A673 (cell line): Measurements from ENCODE around the gene SLC22A5. TPM values are rescaled to one million over a fixed set of nuclear protein-coding genes. Genes with fewer than 3 reads are reported as not detected.

Experiments
- BruUV-seq: library from RNA; stranded (reverse); fragments of 400-500 nt; replicated peaks from 2 replicates; lab custom pipeline; 2021; lab: Mats Ljungman, UMichigan
- CTCF ChIA-PET: fragments of 300-600 bp; sonication (Branson Sonifier 250); formaldehyde crosslinking; loops from one replicate; lab custom pipeline; 2022; ENCODE audit warnings: antibody characterized with exemption; lab: Charles Lee
- POLR2A ChIA-PET: fragments of 300-600 bp; sonication (Branson Sonifier 250); formaldehyde crosslinking; loops from one replicate; lab custom pipeline; 2022; ENCODE audit warnings: antibody characterized with exemption; ENCODE audit not compliant: low non-redundant PET; lab: Charles Lee
- DNase-seq: peaks from one replicate; pipeline ENCODE4 v3.0.0-alpha.2; 2015; ENCODE audit warnings: low spot score
- H3K27ac ChIP-seq: fragments of 200-600 bp; sonication (generic); 2 replicates; pipeline ENCODE4 v1.5.1; 2016; ENCODE audit warnings: mixed run types, low read depth, mild to moderate bottlenecking, mixed read lengths, antibody characterized with exemption, low read length; ENCODE audit not compliant: poor library complexity, severe bottlenecking
- H3K27me3 ChIP-seq: fragments of 200-600 bp; sonication (generic); replicated peaks from 2 replicates; pipeline ENCODE4 v1.6.1; 2017; ENCODE audit warnings: mixed run types, low read depth, mild to moderate bottlenecking, mixed read lengths, antibody characterized with exemption, low read length; ENCODE audit not compliant: insufficient read depth, poor library complexity
- H3K36me3 ChIP-seq: fragments of 200-600 bp; sonication (generic); 2 replicates; pipeline ENCODE4 v1.6.1; 2016; ENCODE audit warnings: mixed run types, mild to moderate bottlenecking, mixed read lengths, antibody characterized with exemption, low read length; ENCODE audit not compliant: insufficient read depth, poor library complexity, severe bottlenecking
- H3K4me1 ChIP-seq: fragments of 200-600 bp; sonication (generic); 2 replicates; pipeline ENCODE4 v1.6.1; 2017; ENCODE audit warnings: mixed run types, mild to moderate bottlenecking, mixed read lengths, antibody characterized with exemption, low read length; ENCODE audit not compliant: insufficient read depth, poor library complexity, severe bottlenecking
- H3K4me3 ChIP-seq: fragments of 200-600 bp; sonication (generic); 2 replicates; pipeline ENCODE4 v1.5.1; 2016; ENCODE audit warnings: low read depth, mixed run types, mild to moderate bottlenecking, mixed read lengths, low read length; ENCODE audit not compliant: poor library complexity, severe bottlenecking
- H3K9me3 ChIP-seq: fragments of 200-600 bp; sonication (generic); 2 replicates; pipeline ENCODE4 v1.6.1; 2016; ENCODE audit warnings: mixed run types, low read depth, mild to moderate bottlenecking, mixed read lengths, antibody characterized with exemption, low read length; ENCODE audit not compliant: poor library complexity, severe bottlenecking
- CTCF ChIP-seq: fragments of 300-800, 200-600 bp; sonication (generic); conservative IDR thresholded peaks from 2 replicates; pipeline ENCODE4 v1.5.1; 2017; ENCODE audit warnings: low read depth, mild to moderate bottlenecking, antibody characterized with exemption, low read length, moderate library complexity, mixed read lengths
- EZH2 ChIP-seq: fragments of 200-600 bp; sonication (generic); IDR thresholded peaks from 2 replicates; pipeline ENCODE4 v1.6.1; 2017; ENCODE audit warnings: borderline replicate concordance, low read depth, mild to moderate bottlenecking, mixed read lengths, antibody characterized with exemption, low read length; ENCODE audit not compliant: poor library complexity, severe bottlenecking
- intact Hi-C: fragments of 100-400 bp; cut with micrococcal nuclease; formaldehyde crosslinking; loops from one replicate; pipeline ENCODE4 v1.10.0; 2022; ENCODE audit not compliant: unreplicated experiment
- total RNA-seq: library from RNA; stranded (reverse); gene quantifications from 2 replicates; pipeline ENCODE4 v1.2.3, GENCODE V29; 2021

Gene SLC22A5
- total RNA-seq, 1 experiment from 2014 or later: 3.0 TPM

GRCh38 chr5:132417889-132418485 is 48.5 kb downstream of the SLC22A5 start:
- H3K27ac ChIP-seq: no peak overlapping the region
- intact Hi-C loops: no loop called here
- H3K36me3 ChIP-seq: no peaks in the 10 kb centered on the region
- POLR2A ChIA-PET: no interaction called here
- H3K4me3 ChIP-seq: no peak overlapping the region
- no peaks in the 10 kb centered on the region for H3K9me3 ChIP-seq
- H3K27me3 ChIP-seq: no peaks in the 10 kb centered on the region
- CTCF ChIA-PET: no interaction called here
- DNase-seq: no peak
- H3K4me1 ChIP-seq: peaks cover 31% of the 10 kb centered on the region
- no peak for TF ChIP-seq CTCF
- TF ChIP-seq EZH2: no peak
- no TSS peak for BruUV-seq

DNA sequence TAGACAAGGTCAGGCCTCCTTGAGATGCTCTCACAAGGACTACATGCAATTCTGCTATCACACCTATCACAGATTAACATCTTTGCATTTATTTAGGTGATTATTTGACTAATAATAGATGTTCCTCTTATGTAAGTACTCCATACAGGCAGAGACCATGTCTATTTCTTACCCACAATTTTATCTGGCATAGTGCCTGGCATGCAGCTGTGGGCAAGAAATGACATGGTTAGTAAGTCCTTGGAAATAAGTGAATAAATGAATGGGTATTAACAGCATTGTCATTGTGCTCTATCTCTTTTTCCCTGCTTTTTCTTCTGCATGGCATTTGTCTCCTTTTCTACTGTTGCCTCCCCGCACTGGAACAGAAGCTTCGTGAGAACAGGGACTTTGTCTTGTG is 49.4 kb downstream of the SLC22A5 start:
- intact Hi-C loops: no loop called here

DNA sequence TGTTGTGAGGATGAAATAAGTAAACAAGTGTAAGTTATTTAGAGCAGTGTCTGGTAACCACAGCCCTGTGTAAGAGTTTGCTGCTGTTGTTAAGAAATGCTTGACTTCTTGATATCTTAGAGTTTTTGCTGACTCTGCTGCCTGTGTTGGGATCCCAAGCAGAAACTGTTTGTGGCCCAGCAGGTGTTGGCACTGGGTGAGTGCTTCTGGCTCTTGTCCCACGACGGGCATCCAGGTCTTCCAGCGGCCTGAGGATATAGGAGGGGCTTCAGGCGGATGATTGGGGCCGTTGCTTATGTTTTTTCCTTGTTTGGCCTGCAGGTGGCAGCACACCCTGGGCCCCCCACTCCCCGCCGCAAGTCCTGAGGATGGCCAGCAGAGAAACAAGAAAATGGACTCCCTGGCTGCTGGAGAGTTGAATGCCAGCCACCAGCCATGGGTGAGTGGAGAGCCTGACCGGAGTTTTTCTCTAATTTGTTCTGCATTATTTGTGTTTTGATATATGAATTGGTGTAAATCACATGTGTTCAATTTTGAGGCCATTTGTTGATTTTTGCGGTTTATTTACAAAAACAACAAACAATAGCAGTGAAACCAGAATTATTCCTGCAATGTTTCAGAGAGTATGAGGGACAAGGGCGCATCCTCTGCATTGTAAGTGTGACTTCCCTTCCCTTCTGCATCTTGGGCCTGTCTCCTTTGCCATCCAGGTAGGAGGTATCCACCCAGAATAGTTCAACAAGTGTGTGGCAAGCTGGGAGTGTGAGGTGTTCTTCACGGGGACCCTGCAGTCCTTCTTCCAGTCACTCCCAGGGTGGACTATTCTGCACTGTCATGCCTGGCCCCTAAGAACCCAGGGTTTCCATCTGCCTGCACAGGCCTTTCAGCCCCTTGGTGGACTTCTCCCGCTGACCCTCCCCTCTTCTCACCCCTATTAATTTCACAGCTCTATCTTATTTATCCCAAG is 50.3 kb downstream of the SLC22A5 start:
- BruUV-seq: no TSS peak
- Histone ChIP-seq H3K4me1 (peaks cover 38% of the 10 kb centered on the region), H3K9me3 (no peaks in the 10 kb centered on the region), H3K27ac (no peak overlapping the region), H3K27me3 (no peaks in the 10 kb centered on the region), H3K36me3 (no peaks in the 10 kb centered on the region), H3K4me3 (no peak overlapping the region)
- TF ChIP-seq EZH2 (no peak), CTCF (peak; percentile 88)
- ChIA-PET CTCF (interaction anchor here (1.0 to 1.2 kb wide), 3 partner anchors 44 to 80 kb away, joined by 3 to 5 read pairs (median 3); partner anchors contain the start of gene IRF1), POLR2A (no interaction called here)
- intact Hi-C loops: loop anchor here (2.0 kb wide), 2 partner anchors 71 to 81 kb away; partner anchors contain the start of gene IRF1
- peak; percentile 82 for DNase-seq

More for the DNA sequence above, 49.4 kb downstream of the SLC22A5 start:
- Histone ChIP-seq H3K27me3 (no peaks in the 10 kb centered on the region), H3K4me1 (peaks cover 38% of the 10 kb centered on the region), H3K36me3 (no peaks in the 10 kb centered on the region), H3K9me3 (no peaks in the 10 kb centered on the region), H3K27ac (no peak overlapping the region), H3K4me3 (no peak overlapping the region)
- no TSS peak for BruUV-seq
- CTCF ChIA-PET: no interaction called here
- no peak for DNase-seq
- POLR2A ChIA-PET: no interaction called here
- no peak for TF ChIP-seq EZH2
- TF ChIP-seq CTCF: no peak
